Heart left ventricle (tissue), 13 donors: ENCODE results near the gene DPP8.

Source experiments
- POLR2A ChIP-seq, 2 donors: fragments of 450-650 bp; IDR thresholded peaks; one replicate each; pipeline ENCODE4 v1.6.1; 2017; ENCODE audit warnings: antibody characterized with exemption in 2 of 2, mild to moderate bottlenecking in 2 of 2, moderate library complexity in 2 of 2
- TF ChIP-seq, protein P1 (sequence below), 12 donors: fragments of 200-600 bp; sonication (generic) in 4 of 12; IDR thresholded peaks; one replicate each; pipeline versions ENCODE4 v1.5.0 to v1.8.0; 2018 to 2022; ENCODE audit warnings: antibody characterized with exemption in 12 of 12, mild to moderate bottlenecking in 5 of 12
- donor health status: ischemic (EF 13 %, LVEDD 7.1; RV severe dilation, severe dysfunction).
- donor health status: DM: no; HTN: yes; CAD: no.
- donor health status: DM: no; HTN: no; CAD: no.
- donor health status: ischemic (EF 25% LVEDD 6.9; RV normal size, moderate dysfunction).
- donor health status: ischemic (EF 25% LVEDD 5.7; RV mildly dilated, moderate dysfunction).
- donor health status: ischemic (EF 35%, LVEDD 5.7; RV mildly dilated, moderate dysfunction).
- donor health status: nonischemic (EF 11% LVEDD 7.7; RV severe dilation, severe dysfunction).
- donor health status: DM: yes; HTN: yes; CAD: no.
- donor health status: PGD.
- donor health status: ischemic (EF 29% LVEDD 5.4; RV normal size, mild dysfunction).
- donor health status: nonischemic (EF 23%, LVEDD 6.1; RV moderate dilation, normal function).

DNA sequence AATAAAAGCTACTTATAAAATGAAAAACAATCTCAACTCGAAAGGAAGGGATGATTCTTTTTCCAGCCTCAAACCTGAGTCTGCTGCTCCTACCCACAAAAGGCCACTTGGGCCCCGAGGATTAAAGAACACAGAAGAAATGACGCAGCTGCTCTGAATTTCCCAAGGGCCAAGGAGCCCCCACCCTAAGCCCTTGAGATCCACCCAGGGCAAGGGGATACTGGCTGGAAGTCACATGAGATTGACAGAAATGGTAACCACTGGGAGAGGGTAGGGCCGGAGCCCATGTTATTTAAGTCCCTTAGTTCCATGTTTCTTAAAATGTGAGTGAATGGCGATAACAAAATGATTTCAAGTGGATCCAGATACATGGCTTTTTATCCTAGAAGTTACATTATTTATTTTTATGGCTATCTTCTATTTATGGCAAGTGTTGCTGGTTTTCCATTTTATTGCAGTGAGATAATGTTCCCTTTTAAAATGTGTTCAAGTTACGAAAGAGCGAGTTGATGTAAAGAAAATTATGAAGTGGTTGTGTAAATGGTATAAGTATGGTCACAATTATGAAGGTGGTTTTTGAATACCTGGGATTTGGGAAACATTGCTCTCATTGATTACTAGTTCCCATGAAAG, 111.6 kb downstream of the DPP8 start:
- TF ChIP-seq POLR2A (IDR thresholded peaks at IDR 0.05): no peak
- TF ChIP-seq, protein P1, sequence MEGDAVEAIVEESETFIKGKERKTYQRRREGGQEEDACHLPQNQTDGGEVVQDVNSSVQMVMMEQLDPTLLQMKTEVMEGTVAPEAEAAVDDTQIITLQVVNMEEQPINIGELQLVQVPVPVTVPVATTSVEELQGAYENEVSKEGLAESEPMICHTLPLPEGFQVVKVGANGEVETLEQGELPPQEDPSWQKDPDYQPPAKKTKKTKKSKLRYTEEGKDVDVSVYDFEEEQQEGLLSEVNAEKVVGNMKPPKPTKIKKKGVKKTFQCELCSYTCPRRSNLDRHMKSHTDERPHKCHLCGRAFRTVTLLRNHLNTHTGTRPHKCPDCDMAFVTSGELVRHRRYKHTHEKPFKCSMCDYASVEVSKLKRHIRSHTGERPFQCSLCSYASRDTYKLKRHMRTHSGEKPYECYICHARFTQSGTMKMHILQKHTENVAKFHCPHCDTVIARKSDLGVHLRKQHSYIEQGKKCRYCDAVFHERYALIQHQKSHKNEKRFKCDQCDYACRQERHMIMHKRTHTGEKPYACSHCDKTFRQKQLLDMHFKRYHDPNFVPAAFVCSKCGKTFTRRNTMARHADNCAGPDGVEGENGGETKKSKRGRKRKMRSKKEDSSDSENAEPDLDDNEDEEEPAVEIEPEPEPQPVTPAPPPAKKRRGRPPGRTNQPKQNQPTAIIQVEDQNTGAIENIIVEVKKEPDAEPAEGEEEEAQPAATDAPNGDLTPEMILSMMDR (IDR thresholded peaks at IDR 0.05): no peak
